ENCODE data around the gene NBAS.

DNA sequence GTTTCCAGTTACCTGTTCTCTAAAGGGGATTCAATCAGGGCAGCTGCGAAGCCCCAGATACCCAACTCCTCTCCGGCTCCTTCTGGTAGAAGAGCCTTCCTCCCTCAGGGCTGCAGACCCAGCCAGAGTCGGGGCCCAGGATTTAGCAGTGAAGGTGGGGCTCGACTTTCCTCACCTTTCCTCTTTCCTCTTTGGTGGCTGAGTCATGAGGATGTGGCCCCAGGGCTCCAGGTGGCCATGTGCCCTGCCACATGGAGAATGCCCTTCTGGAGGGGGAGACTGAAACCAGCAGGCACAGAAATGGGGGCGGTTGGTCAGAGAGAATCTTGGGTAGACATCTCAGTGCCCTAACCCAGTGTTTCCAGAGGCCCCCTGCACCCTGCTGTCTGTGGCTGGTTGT lies 402.6 kb downstream of the NBAS start:
- TF ChIP-seq POLR2AphosphoS5 (IDR thresholded peaks at IDR 0.05; ENCODE audit: borderline replicate concordance, low read depth, low read length) (no peak), EZH2 (IDR thresholded peaks at IDR 0.05) (no peak)

Data from SK-N-MC (cell line).